ENCODE measurements around the gene DNASE1L3.

Gene DNASE1L3

GRCh38 chr3:58188173-58188564 lies 22.6 kb downstream of the DNASE1L3 start:
- H3K4me1 ChIP-seq (ENCODE audit: insufficient read depth, low read length, severe bottlenecking) = no peaks in the 10 kb centered on the region
- H3K9ac ChIP-seq (ENCODE audit: low read length) = no peak overlapping the region
- H3K9me3 ChIP-seq (ENCODE audit: low read length) = no peaks in the 10 kb centered on the region
- H3K9me2 ChIP-seq (ENCODE audit: low read depth, low read length) = no peaks in the 10 kb centered on the region
- H4K20me1 ChIP-seq (ENCODE audit: insufficient read depth, low read length) = no peaks in the 10 kb centered on the region
- no peaks in the 10 kb centered on the region for H3K36me3 ChIP-seq (ENCODE audit: insufficient read depth, low read length)
- H2AFZ ChIP-seq (ENCODE audit: low read length) = no peak overlapping the region
- H3K79me2 ChIP-seq (ENCODE audit: insufficient read depth, low read length) = no peaks in the 10 kb centered on the region
- no peaks in the 10 kb centered on the region for H3K27me3 ChIP-seq (ENCODE audit: insufficient read depth, low read length)
- no peak overlapping the region for H3K27ac ChIP-seq (ENCODE audit: low read depth, low read length, poor library complexity, severe bottlenecking)
- H3K4me2 ChIP-seq (ENCODE audit: low read length) = no peak overlapping the region
- no peaks in the 10 kb centered on the region for H3F3A ChIP-seq (ENCODE audit: insufficient read depth, low read length)
- no peak overlapping the region for H3K4me3 ChIP-seq (ENCODE audit: low read depth, low read length, poor library complexity, severe bottlenecking)
- TF ChIP-seq CTCF (IDR thresholded peaks at IDR 0.05; ENCODE audit: low read length) (no peak), EZH2 (IDR thresholded peaks at IDR 0.05; ENCODE audit: borderline replicate concordance, low read length) (no peak)

GRCh38 chr3:58184982-58185360 lies 25.8 kb downstream of the DNASE1L3 start:
- Histone ChIP-seq H3K9me2 (ENCODE audit: low read depth, low read length) (no peaks in the 10 kb centered on the region), H3K9ac (ENCODE audit: low read length) (no peak overlapping the region), H3K4me2 (ENCODE audit: low read length) (no peak overlapping the region), H4K20me1 (ENCODE audit: insufficient read depth, low read length) (no peaks in the 10 kb centered on the region), H3K27me3 (ENCODE audit: insufficient read depth, low read length) (no peaks in the 10 kb centered on the region), H3K4me3 (ENCODE audit: low read depth, low read length, poor library complexity, severe bottlenecking) (no peak overlapping the region), H2AFZ (ENCODE audit: low read length) (no peak overlapping the region), H3K4me1 (ENCODE audit: insufficient read depth, low read length, severe bottlenecking) (no peaks in the 10 kb centered on the region), H3K27ac (ENCODE audit: low read depth, low read length, poor library complexity, severe bottlenecking) (no peak overlapping the region), H3F3A (ENCODE audit: insufficient read depth, low read length) (no peaks in the 10 kb centered on the region), H3K79me2 (ENCODE audit: insufficient read depth, low read length) (no peaks in the 10 kb centered on the region), H3K36me3 (ENCODE audit: insufficient read depth, low read length) (no peaks in the 10 kb centered on the region), H3K9me3 (ENCODE audit: low read length) (no peaks in the 10 kb centered on the region)
- TF ChIP-seq EZH2 (IDR thresholded peaks at IDR 0.05; ENCODE audit: borderline replicate concordance, low read length) = no peak
- TF ChIP-seq CTCF (IDR thresholded peaks at IDR 0.05; ENCODE audit: low read length) = no peak

- no peaks in the 10 kb centered on the region for H3K27me3 ChIP-seq (ENCODE audit: insufficient read depth, low read length)
- no peaks in the 10 kb centered on the region for H4K20me1 ChIP-seq (ENCODE audit: insufficient read depth, low read length)
- H2AFZ ChIP-seq (ENCODE audit: low read length) = no peak overlapping the region
- H3F3A ChIP-seq (ENCODE audit: insufficient read depth, low read length) = no peaks in the 10 kb centered on the region
- no peaks in the 10 kb centered on the region for H3K9me2 ChIP-seq (ENCODE audit: low read depth, low read length)
- no peak overlapping the region for H3K4me2 ChIP-seq (ENCODE audit: low read length)
- TF ChIP-seq EZH2 (IDR thresholded peaks at IDR 0.05; ENCODE audit: borderline replicate concordance, low read length) (no peak), CTCF (IDR thresholded peaks at IDR 0.05; ENCODE audit: low read length) (no peak)
- H3K4me3 ChIP-seq (ENCODE audit: low read depth, low read length, poor library complexity, severe bottlenecking) = no peak overlapping the region
- no peaks in the 10 kb centered on the region for H3K9me3 ChIP-seq (ENCODE audit: low read length)
- H3K9ac ChIP-seq (ENCODE audit: low read length) = no peak overlapping the region
- H3K4me1 ChIP-seq (ENCODE audit: insufficient read depth, low read length, severe bottlenecking) = no peaks in the 10 kb centered on the region
- H3K36me3 ChIP-seq (ENCODE audit: insufficient read depth, low read length) = no peaks in the 10 kb centered on the region
- H3K27ac ChIP-seq (ENCODE audit: low read depth, low read length, poor library complexity, severe bottlenecking) = no peak overlapping the region
- no peaks in the 10 kb centered on the region for H3K79me2 ChIP-seq (ENCODE audit: insufficient read depth, low read length)
Measured at GRCh38 chr3:58184309-58184981, 26.3 kb downstream of the DNASE1L3 start.
